WTC11 (cell line): ENCODE results near the gene ASL. TPM values are rescaled to one million over a fixed set of nuclear protein-coding genes. Genes with fewer than 3 reads are reported as not detected.

ENCODE experiments used
- ATAC-seq: fragments of 200-7000 bp; cut with Tn5 transposase; 2 replicates; pipeline ENCODE4 v1.10.0; 2021; ENCODE audit warnings: mild to moderate bottlenecking, moderate library complexity
- CTCF ChIA-PET: fragments of 300-600 bp; sonication (Branson Sonifier 250); formaldehyde crosslinking; loops from one replicate; lab custom pipeline; 2021; ENCODE audit warnings: antibody characterized with exemption; lab: Charles Lee
- POLR2A ChIA-PET: fragments of 350-600 bp; sonication (Branson Sonifier 250); formaldehyde crosslinking; loops from one replicate; lab custom pipeline; 2021; ENCODE audit warnings: antibody characterized with exemption; lab: Charles Lee
- DNase-seq: peaks from one replicate; pipeline ENCODE4 v3.0.0; 2021; ENCODE audit warnings: low spot score
- H3K27ac Mint-ChIP-seq: 2 replicates; pipeline ENCODE4 v1.8.0; 2021; ENCODE audit warnings: mixed read lengths
- H3K27me3 Mint-ChIP-seq: 2 replicates; pipeline ENCODE4 v1.8.0; 2021; ENCODE audit warnings: low read depth, mild to moderate bottlenecking, moderate library complexity, mixed read lengths
- H3K36me3 Mint-ChIP-seq: 2 replicates; pipeline ENCODE4 v1.8.0; 2021; ENCODE audit warnings: mixed read lengths
- H3K4me1 Mint-ChIP-seq: 2 replicates; pipeline ENCODE4 v1.8.0; 2022; ENCODE audit warnings: mixed read lengths
- H3K4me3 Mint-ChIP-seq: 2 replicates; pipeline ENCODE4 v1.8.0; 2021; ENCODE audit warnings: mild to moderate bottlenecking, moderate library complexity, mixed read lengths
- H3K9me3 Mint-ChIP-seq: 2 replicates; pipeline ENCODE4 v1.8.0; 2021; ENCODE audit warnings: mixed read lengths
- AR ChIP-seq: fragments of 250-450 bp; sonication (Bioruptor Pico); IDR thresholded peaks from 2 replicates; pipeline ENCODE4 v1.9.0; 2021; ENCODE audit warnings: mild to moderate bottlenecking
- ATF1 ChIP-seq: sonication (generic); formaldehyde crosslinking; IDR thresholded peaks from 2 replicates; pipeline ENCODE4 v1.8.1; 2023; ENCODE audit warnings: mild to moderate bottlenecking, moderate library complexity, missing genetic modification reagents
- ATF3 ChIP-seq: sonication (generic); formaldehyde crosslinking; conservative IDR thresholded peaks from 2 replicates; pipeline ENCODE4 v1.8.1; 2022; ENCODE audit warnings: mild to moderate bottlenecking, missing genetic modification reagents
- CREB1 ChIP-seq: sonication (generic); formaldehyde crosslinking; IDR thresholded peaks from 2 replicates; pipeline ENCODE4 v1.8.0; 2023; ENCODE audit warnings: mild to moderate bottlenecking, missing genetic modification reagents
- E2F4 ChIP-seq: sonication (generic); formaldehyde crosslinking; IDR thresholded peaks from 2 replicates; pipeline ENCODE4 v1.8.1; 2022; ENCODE audit warnings: low read depth, mild to moderate bottlenecking, moderate library complexity, missing genetic modification reagents, borderline replicate concordance
- EMX1 ChIP-seq: fragments of 250-450 bp; sonication (Bioruptor Pico); IDR thresholded peaks from 2 replicates; pipeline ENCODE4 v1.8.0; 2021; ENCODE audit warnings: mild to moderate bottlenecking
- FOXJ3 ChIP-seq: sonication (generic); formaldehyde crosslinking; IDR thresholded peaks from 2 replicates; pipeline ENCODE4 v1.9.0; 2021; ENCODE audit warnings: missing genetic modification reagents, mild to moderate bottlenecking, borderline replicate concordance
- GABPB1 ChIP-seq: sonication (generic); formaldehyde crosslinking; IDR thresholded peaks from 2 replicates; pipeline ENCODE4 v1.8.1; 2023; ENCODE audit warnings: mild to moderate bottlenecking, missing genetic modification reagents
- IRF2 ChIP-seq: sonication (generic); formaldehyde crosslinking; IDR thresholded peaks from 2 replicates; pipeline ENCODE4 v1.8.0; 2022; ENCODE audit warnings: low read depth, missing genetic modification reagents, borderline replicate concordance
- MAX ChIP-seq: sonication (generic); formaldehyde crosslinking; IDR thresholded peaks from 2 replicates; pipeline ENCODE4 v1.8.0; 2022; ENCODE audit warnings: mild to moderate bottlenecking, missing genetic modification reagents
- MXD4 ChIP-seq: fragments of 250-450 bp; sonication (Bioruptor Pico); IDR thresholded peaks from 2 replicates; pipeline ENCODE4 v1.8.0; 2021; ENCODE audit warnings: mild to moderate bottlenecking, moderate library complexity, borderline replicate concordance
- NFATC4 ChIP-seq: fragments of 250-450 bp; sonication (Bioruptor Pico); IDR thresholded peaks from 2 replicates; pipeline ENCODE4 v1.9.0; 2021; ENCODE audit warnings: mild to moderate bottlenecking
- SP1 ChIP-seq: sonication (generic); formaldehyde crosslinking; conservative IDR thresholded peaks from 2 replicates; pipeline ENCODE4 v1.8.1; 2022; ENCODE audit warnings: missing genetic modification reagents
- TCF7 ChIP-seq: sonication (generic); formaldehyde crosslinking; IDR thresholded peaks from 2 replicates; pipeline ENCODE4 v1.8.0; 2022; ENCODE audit warnings: mild to moderate bottlenecking, low read depth, missing genetic modification reagents, moderate library complexity
- TEAD1 ChIP-seq: sonication (generic); formaldehyde crosslinking; IDR thresholded peaks from 2 replicates; pipeline ENCODE4 v1.8.0; 2022; ENCODE audit warnings: mild to moderate bottlenecking, missing genetic modification reagents
- ZNF121 ChIP-seq: sonication (generic); formaldehyde crosslinking; IDR thresholded peaks from 2 replicates; pipeline ENCODE4 v1.8.0; 2023; ENCODE audit warnings: missing genetic modification reagents
- ZNF219 ChIP-seq: sonication (generic); formaldehyde crosslinking; IDR thresholded peaks from 2 replicates; pipeline ENCODE4 v1.8.0; 2023; ENCODE audit warnings: missing genetic modification reagents, mild to moderate bottlenecking, borderline replicate concordance
- ZNF263 ChIP-seq: sonication (generic); formaldehyde crosslinking; IDR thresholded peaks from 2 replicates; pipeline ENCODE4 v1.8.1; 2022; ENCODE audit warnings: low read depth, mild to moderate bottlenecking, moderate library complexity, missing genetic modification reagents
- ZNF671 ChIP-seq: fragments of 250-450 bp; sonication (Bioruptor Pico); IDR thresholded peaks from 2 replicates; pipeline ENCODE4 v1.8.0; 2021; ENCODE audit warnings: mild to moderate bottlenecking
- total RNA-seq: library from RNA; stranded (reverse); gene quantifications from 3 replicates; pipeline ENCODE4 v1.2.3, GENCODE V29; 2021
- TF ChIP-seq, protein P1 (sequence below): fragments of 250-450 bp; sonication (Bioruptor Pico); IDR thresholded peaks from 2 replicates; pipeline ENCODE4 v1.9.0; 2021; ENCODE audit warnings: moderate library complexity, mild to moderate bottlenecking, inconsistent platforms, borderline replicate concordance
- TF ChIP-seq, protein P2 (sequence below): fragments of 250-450 bp; sonication (Bioruptor Pico); IDR thresholded peaks from 2 replicates; pipeline ENCODE4 v2.1.2; 2022; ENCODE audit warnings: mild to moderate bottlenecking, moderate library complexity
- TF ChIP-seq, protein P3 (sequence below): sonication (generic); formaldehyde crosslinking; IDR thresholded peaks from 2 replicates; pipeline ENCODE4 v1.8.1; 2022; ENCODE audit warnings: missing genetic modification reagents, borderline replicate concordance

Gene ASL
- total RNA-seq, 1 experiment from 2014 or later: 31.9 TPM

DNA sequence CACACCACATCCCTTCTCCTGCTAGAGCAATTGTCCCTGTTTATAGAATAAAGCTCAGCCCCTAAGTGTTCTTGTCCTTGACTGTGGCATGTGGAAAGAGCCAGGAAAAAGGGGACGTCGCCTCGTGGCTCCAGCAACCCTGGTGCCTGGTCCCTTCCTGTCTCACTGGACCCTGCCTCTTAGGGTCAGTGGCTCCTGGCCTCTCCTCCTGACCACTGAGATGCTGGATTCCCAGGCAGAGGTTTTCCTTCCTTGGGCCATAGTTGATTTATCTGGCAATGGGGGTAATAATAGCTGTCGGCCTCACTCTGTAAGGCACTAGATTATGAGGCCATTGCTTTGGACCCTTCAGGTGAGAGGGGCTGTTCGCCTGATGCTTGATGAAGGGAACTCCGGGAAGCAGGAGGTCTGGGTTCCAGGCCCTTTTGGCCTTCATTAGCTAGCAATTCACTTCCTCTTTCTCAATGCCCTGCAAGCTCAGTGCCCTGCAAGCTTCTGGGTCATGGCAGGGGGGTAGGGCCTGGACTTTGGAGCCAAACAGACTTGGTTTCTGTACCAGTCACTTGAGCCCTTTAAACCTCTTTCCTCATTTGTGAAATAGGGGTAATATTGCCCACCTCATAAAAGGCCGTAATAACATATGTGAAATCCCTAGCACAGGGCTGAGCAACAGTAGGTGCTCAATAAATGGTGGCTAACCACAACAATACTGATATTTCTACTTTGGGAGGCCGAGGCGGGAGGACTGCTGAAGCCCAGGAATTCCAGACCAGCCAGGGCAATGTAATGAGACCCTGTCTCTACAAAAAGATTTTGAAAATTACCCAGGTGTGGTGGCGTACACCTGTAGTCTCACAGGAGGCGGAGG, 1.1 kb downstream of the ASL start:
- Mint-ChIP-seq H3K4me3 (peak overlapping the region; percentile 83), H3K4me1 (peaks cover 8% of the 10 kb centered on the region), H3K27me3 (peaks cover 3% of the 10 kb centered on the region; the same call in 1 of the 2 replicates), H3K9me3 (no peaks in the 10 kb centered on the region), H3K36me3 (no peaks in the 10 kb centered on the region), H3K27ac (no peak overlapping the region)
- TF ChIP-seq GABPB1 (CRISPR knock-in tag): 0 out of 2 replicates have a peak, but pooled peaks have one; percentile 12
- no peak for TF ChIP-seq ZNF263 (CRISPR knock-in tag)
- TF ChIP-seq CREB1 (CRISPR knock-in tag): no peak
- TF ChIP-seq IRF2 (CRISPR knock-in tag): no peak
- DNase-seq: no peak
- POLR2A ChIA-PET: interaction anchor here (0.6 to 1.5 kb wide), 3 partner anchors 32 to 128 kb away, joined by 4 to 5 read pairs (median 5); partner anchors contain the start of gene TPST1
- ATAC-seq: no peak
- CTCF ChIA-PET: interaction anchor here (2.0 kb wide), 1 partner anchor 46 kb away, joined by 8 read pairs; no protein-coding TSS in a partner anchor

DNA sequence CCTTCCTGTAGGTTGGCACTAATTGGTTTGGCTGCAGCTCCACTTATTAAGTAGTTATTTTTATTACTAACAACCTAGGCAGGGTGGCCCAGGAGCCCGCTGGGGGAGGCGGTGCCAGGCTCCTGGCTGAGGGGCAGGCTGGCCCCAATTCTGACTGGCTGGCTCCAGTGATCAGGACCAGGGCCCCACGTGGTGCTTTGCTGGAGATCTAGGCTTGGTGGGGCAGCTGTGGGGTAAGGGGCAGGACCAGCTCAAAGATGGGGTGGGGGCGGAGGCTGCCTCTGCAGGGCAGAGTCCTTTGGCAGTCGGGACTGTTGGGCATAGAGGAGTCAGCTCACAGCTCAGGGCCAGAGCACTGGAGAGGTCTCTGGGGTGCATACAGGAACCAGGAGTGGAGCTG, 2.4 kb downstream of the ASL start:
- ChIA-PET CTCF (interaction anchor here (0.5 to 0.8 kb wide), 2 partner anchors 47 to 76 kb away, joined by 3 read pairs; no protein-coding TSS in a partner anchor), POLR2A (no interaction called here)
- ATAC-seq (no peak), DNase-seq (no peak)
- Mint-ChIP-seq H3K27ac (no peak overlapping the region), H3K27me3 (peaks cover 3% of the 10 kb centered on the region; the same call in 1 of the 2 replicates), H3K4me1 (peaks cover 8% of the 10 kb centered on the region), H3K9me3 (no peaks in the 10 kb centered on the region), H3K36me3 (peaks cover 4% of the 10 kb centered on the region), H3K4me3 (no peak overlapping the region)
- TF ChIP-seq, protein P1, sequence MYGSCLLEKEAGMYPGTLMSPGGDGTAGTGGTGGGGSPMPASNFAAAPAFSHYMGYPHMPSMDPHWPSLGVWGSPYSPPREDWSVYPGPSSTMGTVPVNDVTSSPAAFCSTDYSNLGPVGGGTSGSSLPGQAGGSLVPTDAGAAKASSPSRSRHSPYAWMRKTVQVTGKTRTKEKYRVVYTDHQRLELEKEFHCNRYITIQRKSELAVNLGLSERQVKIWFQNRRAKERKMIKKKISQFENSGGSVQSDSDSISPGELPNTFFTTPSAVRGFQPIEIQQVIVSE (CRISPR knock-in tag): no peak
- TF ChIP-seq MXD4 (no peak), SP1 (CRISPR knock-in tag) (no peak), AR (CRISPR knock-in tag) (no peak), ATF3 (CRISPR knock-in tag) (no peak), ZNF121 (no peak), FOXJ3 (CRISPR knock-in tag) (no peak), TEAD1 (CRISPR knock-in tag) (no peak), ATF1 (CRISPR knock-in tag) (no peak), ZNF219 (CRISPR knock-in tag) (no peak), TCF7 (CRISPR knock-in tag) (no peak), EMX1 (CRISPR knock-in tag) (no peak)
- TF ChIP-seq, protein P2, sequence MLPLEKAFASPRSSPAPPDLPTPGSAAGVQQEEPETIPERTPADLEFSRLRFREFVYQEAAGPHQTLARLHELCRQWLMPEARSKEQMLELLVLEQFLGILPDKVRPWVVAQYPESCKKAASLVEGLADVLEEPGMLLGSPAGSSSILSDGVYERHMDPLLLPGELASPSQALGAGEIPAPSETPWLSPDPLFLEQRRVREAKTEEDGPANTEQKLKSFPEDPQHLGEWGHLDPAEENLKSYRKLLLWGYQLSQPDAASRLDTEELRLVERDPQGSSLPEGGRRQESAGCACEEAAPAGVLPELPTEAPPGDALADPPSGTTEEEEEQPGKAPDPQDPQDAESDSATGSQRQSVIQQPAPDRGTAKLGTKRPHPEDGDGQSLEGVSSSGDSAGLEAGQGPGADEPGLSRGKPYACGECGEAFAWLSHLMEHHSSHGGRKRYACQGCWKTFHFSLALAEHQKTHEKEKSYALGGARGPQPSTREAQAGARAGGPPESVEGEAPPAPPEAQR (CRISPR knock-in tag): no peak

DNA sequence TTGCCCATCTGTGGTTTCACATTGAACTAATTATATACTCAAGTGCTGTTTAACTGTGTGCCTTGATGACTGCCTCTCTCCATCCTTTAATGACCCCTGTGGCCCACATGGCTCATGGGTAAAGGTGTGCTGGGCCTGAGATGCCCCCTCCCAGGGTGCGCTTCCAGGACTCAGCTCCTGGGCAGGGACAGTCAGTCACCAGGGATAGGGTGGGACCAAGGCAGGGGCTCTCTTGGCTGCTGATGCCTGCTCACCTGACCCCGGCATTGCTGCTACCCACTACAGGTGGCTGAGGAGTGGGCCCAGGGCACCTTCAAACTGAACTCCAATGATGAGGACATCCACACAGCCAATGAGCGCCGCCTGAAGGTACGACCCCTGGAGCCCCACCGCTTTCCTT, 6.5 kb downstream of the ASL start:
- POLR2A ChIA-PET: no interaction called here
- CTCF ChIA-PET: no interaction called here
- ATAC-seq: no peak
- TF ChIP-seq ZNF671: no peak
- TF ChIP-seq, protein P3, sequence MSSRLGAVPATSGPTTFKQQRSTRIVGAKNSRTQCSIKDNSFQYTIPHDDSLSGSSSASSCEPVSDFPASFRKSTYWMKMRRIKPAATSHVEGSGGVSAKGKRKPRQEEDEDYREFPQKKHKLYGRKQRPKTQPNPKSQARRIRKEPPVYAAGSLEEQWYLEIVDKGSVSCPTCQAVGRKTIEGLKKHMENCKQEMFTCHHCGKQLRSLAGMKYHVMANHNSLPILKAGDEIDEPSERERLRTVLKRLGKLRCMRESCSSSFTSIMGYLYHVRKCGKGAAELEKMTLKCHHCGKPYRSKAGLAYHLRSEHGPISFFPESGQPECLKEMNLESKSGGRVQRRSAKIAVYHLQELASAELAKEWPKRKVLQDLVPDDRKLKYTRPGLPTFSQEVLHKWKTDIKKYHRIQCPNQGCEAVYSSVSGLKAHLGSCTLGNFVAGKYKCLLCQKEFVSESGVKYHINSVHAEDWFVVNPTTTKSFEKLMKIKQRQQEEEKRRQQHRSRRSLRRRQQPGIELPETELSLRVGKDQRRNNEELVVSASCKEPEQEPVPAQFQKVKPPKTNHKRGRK: no peak
- TF ChIP-seq E2F4 (CRISPR knock-in tag): no peak
- TF ChIP-seq MAX (CRISPR knock-in tag): no peak
- TF ChIP-seq NFATC4 (CRISPR knock-in tag): no peak

More for the DNA sequence above, 6.5 kb downstream of the ASL start:
- Mint-ChIP-seq H3K27ac (no peak overlapping the region), H3K36me3 (peaks cover 4% of the 10 kb centered on the region), H3K4me1 (no peaks in the 10 kb centered on the region), H3K9me3 (no peaks in the 10 kb centered on the region), H3K27me3 (no peaks in the 10 kb centered on the region), H3K4me3 (no peak overlapping the region)
- no peak for DNase-seq
